ENCODE results near the gene VAMP8. TPM values are rescaled to one million over a fixed set of nuclear protein-coding genes. Genes with fewer than 3 reads are reported as not detected.

Gene VAMP8
- total and polyA plus RNA-seq, 2 of the 8 experiments (the other 6 are each of a cell fraction or from before 2014, with no cell fraction given): 34.4 to 69.7 TPM

DNA sequence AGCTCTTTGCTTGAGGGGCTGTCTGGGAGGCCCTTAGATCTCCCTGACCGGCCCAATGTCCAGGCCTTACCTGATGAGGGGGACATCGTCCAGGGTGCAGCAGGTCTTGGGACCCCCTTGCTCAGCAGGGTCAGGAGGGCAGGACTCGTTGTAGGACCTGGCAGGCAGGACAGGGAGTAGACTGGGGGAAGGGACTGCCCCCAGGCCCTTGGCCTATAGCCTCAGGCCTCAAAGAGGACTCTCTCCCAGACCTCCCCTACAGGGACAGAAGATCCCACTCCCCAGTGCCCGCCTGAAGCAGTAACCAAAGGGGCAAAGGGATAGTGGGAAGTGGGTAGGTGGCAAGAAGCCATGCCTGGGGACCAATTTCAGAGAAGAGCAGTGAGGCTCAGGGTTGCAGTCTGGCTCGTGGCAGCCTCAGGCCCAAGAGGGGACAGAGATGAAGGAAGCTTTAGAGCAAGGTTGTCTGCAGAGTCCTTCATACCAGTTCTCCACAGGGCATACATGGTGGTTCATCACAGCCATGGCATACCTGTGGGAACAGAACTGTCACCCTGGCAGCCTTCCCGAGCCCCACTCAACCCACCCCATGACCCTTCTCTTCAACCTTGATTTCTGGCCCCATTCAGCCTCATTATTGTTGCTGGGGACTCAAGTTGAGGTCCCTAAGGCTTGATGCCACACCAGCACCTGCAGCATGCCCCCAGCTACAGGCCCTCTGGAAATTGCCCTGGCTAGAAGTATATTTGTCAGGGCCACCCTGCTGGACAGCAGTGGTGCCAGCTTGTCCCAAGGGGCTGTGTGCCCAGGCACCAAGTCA lies 23.8 kb downstream of the VAMP8 start (continued):
- TF ChIP-seq JUN (IDR thresholded peaks at IDR 0.05; ENCODE audit: low read depth, low read length) (no peak), EGR1 (IDR thresholded peaks at IDR 0.05; ENCODE audit: borderline replicate concordance, low read depth, low read length) (no peak)

Data from H1 (cell line).